Chondrocyte (in vitro differentiated cells): ENCODE measurements around the gene LRRC7. TPM values are rescaled to one million over a fixed set of nuclear protein-coding genes. Genes with fewer than 3 reads are reported as not detected.
A peak's percentile ranks its signal among the peaks of the same experiment; 100 is the strongest.

Experiments
- DNase-seq: peaks from one replicate; pipeline ENCODE4 v3.0.0; 2021; ENCODE audit warnings: mixed read lengths, low spot score
- H3K27ac Mint-ChIP-seq: one replicate; pipeline ENCODE4 v1.8.0; 2021; ENCODE audit warnings: mild to moderate bottlenecking, moderate library complexity, mixed read lengths; ENCODE audit not compliant: unreplicated experiment
- H3K27me3 Mint-ChIP-seq: 2 replicates; pipeline ENCODE4 v1.8.0; 2021; ENCODE audit warnings: low read depth, mixed read lengths
- H3K36me3 Mint-ChIP-seq: 2 replicates; pipeline ENCODE4 v1.8.0; 2021; ENCODE audit warnings: low read depth, mixed read lengths
- H3K4me1 Mint-ChIP-seq: 2 replicates; pipeline ENCODE4 v1.8.0; 2021; ENCODE audit warnings: low read depth, mild to moderate bottlenecking, mixed read lengths
- H3K4me3 Mint-ChIP-seq: one replicate; pipeline ENCODE4 v1.8.0; 2021; ENCODE audit warnings: mild to moderate bottlenecking, moderate library complexity, mixed read lengths; ENCODE audit not compliant: unreplicated experiment
- H3K9me3 Mint-ChIP-seq: 2 replicates; pipeline ENCODE4 v1.8.0; 2021; ENCODE audit warnings: low read depth, mixed read lengths
- total RNA-seq: library from RNA; stranded (reverse); gene quantifications from 3 replicates; pipeline ENCODE4 v1.2.1, GENCODE V29; 2021
- TF ChIP-seq, protein P1 (sequence below): fragments of 200-600 bp; sonication (generic); IDR thresholded peaks from 2 replicates; pipeline ENCODE4 v1.5.0; 2021; ENCODE audit warnings: antibody characterized with exemption, mild to moderate bottlenecking, moderate library complexity

The LRRC7 gene
- total RNA-seq, 1 donor from 2014 or later: not detected

DNA sequence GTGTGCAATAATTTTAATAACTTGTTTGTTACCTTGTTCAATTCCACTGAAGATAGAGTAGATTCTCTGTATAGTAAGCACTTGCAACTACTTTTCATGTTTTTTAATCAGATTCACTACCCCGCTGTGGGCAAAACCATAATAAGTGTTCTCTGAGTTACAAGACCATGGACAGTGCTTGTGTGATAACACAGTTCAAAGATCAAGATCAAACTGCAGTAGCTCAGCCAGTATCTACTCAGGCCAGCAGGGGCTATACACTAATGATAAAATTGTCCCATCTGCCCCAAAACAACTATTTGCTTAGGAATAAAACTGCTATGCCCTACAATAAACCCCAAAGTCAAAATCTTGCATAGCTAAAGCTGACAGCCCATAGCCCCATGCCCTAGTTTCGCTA, 129.6 kb downstream of the LRRC7 start:
- H3K9me3 Mint-ChIP-seq: peaks cover 8% of the 10 kb centered on the region
- H3K27ac Mint-ChIP-seq: no peak overlapping the region
- TF ChIP-seq, protein P1, sequence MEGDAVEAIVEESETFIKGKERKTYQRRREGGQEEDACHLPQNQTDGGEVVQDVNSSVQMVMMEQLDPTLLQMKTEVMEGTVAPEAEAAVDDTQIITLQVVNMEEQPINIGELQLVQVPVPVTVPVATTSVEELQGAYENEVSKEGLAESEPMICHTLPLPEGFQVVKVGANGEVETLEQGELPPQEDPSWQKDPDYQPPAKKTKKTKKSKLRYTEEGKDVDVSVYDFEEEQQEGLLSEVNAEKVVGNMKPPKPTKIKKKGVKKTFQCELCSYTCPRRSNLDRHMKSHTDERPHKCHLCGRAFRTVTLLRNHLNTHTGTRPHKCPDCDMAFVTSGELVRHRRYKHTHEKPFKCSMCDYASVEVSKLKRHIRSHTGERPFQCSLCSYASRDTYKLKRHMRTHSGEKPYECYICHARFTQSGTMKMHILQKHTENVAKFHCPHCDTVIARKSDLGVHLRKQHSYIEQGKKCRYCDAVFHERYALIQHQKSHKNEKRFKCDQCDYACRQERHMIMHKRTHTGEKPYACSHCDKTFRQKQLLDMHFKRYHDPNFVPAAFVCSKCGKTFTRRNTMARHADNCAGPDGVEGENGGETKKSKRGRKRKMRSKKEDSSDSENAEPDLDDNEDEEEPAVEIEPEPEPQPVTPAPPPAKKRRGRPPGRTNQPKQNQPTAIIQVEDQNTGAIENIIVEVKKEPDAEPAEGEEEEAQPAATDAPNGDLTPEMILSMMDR: no peak
- H3K4me1 Mint-ChIP-seq: peaks cover 13% of the 10 kb centered on the region
- no peak overlapping the region for H3K4me3 Mint-ChIP-seq
- DNase-seq: no peak
- H3K27me3 Mint-ChIP-seq: no peaks in the 10 kb centered on the region
- H3K36me3 Mint-ChIP-seq: peaks cover 1% of the 10 kb centered on the region

DNA sequence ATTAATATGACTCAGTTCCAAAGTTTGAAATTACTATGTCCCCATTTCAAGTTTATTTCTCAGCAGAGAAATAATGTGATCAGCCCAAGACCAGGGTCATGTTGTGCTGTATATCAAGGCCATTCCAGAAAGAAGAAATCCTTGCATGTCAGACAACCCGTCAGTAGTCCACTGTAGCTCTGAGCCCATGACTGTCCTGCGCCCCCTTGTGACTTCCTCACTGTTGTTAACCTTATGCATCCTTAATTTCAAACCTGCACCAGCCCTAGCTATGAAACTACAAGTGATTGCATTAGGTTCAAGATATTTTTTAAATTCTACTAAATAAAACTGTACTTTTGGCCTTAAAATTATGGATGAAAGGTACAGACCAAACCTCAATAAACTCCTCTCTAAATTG, 133.0 kb downstream of the LRRC7 start:
- no peaks in the 10 kb centered on the region for H3K27me3 Mint-ChIP-seq
- no peak for DNase-seq

DNA sequence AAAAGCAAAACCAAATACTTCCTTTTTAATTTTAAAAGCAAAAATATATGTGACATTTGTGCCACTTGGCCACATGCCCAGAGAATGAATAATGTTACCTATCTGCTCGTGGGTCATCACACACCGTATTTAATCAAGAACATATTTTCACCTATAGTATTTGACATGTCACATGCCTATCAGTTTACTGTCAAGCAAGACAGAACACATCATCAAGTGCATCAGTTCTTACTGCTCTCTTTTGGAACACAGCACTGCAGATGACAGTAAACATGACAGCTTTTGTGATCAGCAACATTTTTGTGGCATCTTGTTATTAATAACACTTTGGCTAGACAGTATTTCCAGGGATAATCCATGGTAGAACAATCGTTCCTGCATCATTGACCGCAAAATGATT, 134.4 kb downstream of the LRRC7 start:
- Mint-ChIP-seq H3K9me3 (no peaks in the 10 kb centered on the region), H3K27ac (no peak overlapping the region), H3K36me3 (no peaks in the 10 kb centered on the region), H3K4me3 (no peak overlapping the region), H3K4me1 (no peaks in the 10 kb centered on the region), H3K27me3 (no peaks in the 10 kb centered on the region)
- DNase-seq: no peak
- TF ChIP-seq, protein P1: no peak

More for the DNA sequence above, 133.0 kb downstream of the LRRC7 start:
- Mint-ChIP-seq H3K4me3 (no peak overlapping the region), H3K36me3 (no peaks in the 10 kb centered on the region), H3K27ac (no peak overlapping the region), H3K4me1 (no peaks in the 10 kb centered on the region), H3K9me3 (no peaks in the 10 kb centered on the region)
- TF ChIP-seq, protein P1: peak; percentile 66

DNA sequence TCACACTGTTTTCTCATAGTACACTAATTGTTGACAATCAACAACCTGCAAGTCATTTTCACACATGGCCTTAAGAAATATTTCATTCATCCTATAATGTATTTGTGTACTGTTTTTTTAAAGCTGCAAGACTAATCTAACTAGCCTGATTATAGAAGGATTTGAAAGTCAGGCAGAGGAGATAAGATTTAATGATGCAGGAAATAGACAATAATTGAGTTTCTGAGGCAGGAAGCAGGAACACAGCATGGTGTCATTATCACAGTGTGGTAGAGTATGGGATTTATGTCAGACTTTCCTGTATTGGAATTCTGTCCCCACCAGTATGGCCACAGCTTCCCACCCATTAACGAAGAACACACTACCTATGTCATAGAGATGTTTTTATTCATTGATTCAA, 138.8 kb downstream of the LRRC7 start:
- H3K4me1 Mint-ChIP-seq: peaks cover 9% of the 10 kb centered on the region
- DNase-seq: no peak
- TF ChIP-seq, protein P1: no peak
- H3K27ac Mint-ChIP-seq: no peak overlapping the region
- no peaks in the 10 kb centered on the region for H3K9me3 Mint-ChIP-seq
- H3K4me3 Mint-ChIP-seq: no peak overlapping the region
- no peaks in the 10 kb centered on the region for H3K36me3 Mint-ChIP-seq
- no peaks in the 10 kb centered on the region for H3K27me3 Mint-ChIP-seq

DNA sequence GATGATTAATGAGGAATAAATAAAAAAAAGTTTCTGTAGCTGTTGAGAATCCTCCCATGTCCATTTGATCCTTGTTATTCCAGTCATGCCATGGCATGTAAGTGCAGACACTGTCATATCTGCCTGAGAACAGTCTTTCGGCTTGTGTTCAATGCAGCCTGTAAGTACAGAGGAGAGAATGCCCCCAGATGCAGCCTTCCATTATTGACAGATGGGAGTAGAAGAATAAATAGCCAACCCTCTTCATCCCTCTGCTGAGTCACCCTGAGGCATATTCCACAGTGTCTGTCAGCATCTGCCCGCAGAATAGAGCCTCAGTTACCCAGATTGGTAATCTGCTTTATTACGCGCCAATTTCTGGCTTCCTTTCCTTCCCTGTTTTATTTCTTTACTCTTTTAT, 139.4 kb downstream of the LRRC7 start:
- no peaks in the 10 kb centered on the region for H3K27me3 Mint-ChIP-seq
- no peaks in the 10 kb centered on the region for H3K36me3 Mint-ChIP-seq
- H3K4me1 Mint-ChIP-seq: peaks cover 9% of the 10 kb centered on the region
- no peak overlapping the region for H3K4me3 Mint-ChIP-seq
- TF ChIP-seq, protein P1: no peak
- no peaks in the 10 kb centered on the region for H3K9me3 Mint-ChIP-seq
- DNase-seq: no peak
- no peak overlapping the region for H3K27ac Mint-ChIP-seq
